ENCODE measurements around the gene CLN6. TPM values are rescaled to one million over a fixed set of nuclear protein-coding genes. Genes with fewer than 3 reads are reported as not detected.

The CLN6 gene
- total RNA-seq, 1 donor from 2014 or later, result 37.5 TPM

DNA sequence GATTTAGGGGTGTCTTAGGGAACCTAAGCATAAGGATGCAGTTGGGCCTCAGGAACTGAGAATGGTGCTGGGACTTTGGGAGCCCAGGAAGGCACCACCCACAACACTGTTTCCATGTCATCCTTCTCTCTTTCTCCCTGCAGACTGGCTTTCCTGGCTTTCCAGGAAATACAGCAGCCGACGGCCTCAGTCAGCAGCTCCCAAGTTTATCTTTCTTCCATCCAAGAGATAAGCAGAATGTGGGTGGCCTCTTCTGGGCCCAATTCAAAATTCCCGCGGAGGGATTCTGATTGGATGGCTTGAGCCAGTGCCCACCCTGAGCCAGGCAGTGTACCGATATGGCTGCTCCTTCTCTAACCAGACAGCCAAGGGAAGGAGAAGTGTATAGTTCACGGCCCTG lies 4.5 kb upstream of the CLN6 start:
- H3K4me3 Mint-ChIP-seq, result no peak overlapping the region
- no peaks in the 10 kb centered on the region for H3K27me3 Mint-ChIP-seq
- peaks cover 16% of the 10 kb centered on the region for H3K4me1 Mint-ChIP-seq
- no peak for DNase-seq
- POLR2A ChIA-PET, result no interaction called here
- peaks cover 3% of the 10 kb centered on the region for H3K36me3 Mint-ChIP-seq (ENCODE audit: low read depth)
- CTCF ChIA-PET, result no interaction called here
- TF ChIP-seq CTCF (IDR thresholded peaks at IDR 0.05), result no peak
- H3K27ac Mint-ChIP-seq, result no peak overlapping the region
- H3K9me3 Mint-ChIP-seq, result no peaks in the 10 kb centered on the region
- ATAC-seq (ENCODE audit: low read depth), result no peak
- intact Hi-C loops (cut with micrococcal nuclease), result no loop called here

DNA sequence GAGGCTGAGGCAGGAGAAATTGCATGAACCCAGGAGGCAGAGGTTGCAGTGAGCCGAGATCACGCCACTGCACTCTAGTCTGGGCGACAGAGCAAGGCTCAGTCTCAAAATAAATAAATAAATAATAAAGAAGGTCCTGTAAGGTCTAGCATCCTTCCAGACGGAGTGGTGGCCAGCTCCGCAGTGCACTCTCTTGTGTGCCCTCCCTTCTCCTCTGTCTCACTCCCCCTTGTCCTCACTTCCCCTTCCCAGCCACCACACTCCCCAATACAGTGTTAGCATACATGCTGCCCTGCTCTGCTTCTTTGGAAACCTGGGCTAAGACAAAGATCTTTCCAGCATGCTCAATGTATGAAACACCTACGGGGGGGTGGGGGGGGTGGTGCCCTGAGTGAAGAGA lies 3.4 kb upstream of the CLN6 start:
- CTCF ChIA-PET, result no interaction called here
- ATAC-seq (ENCODE audit: low read depth), result no peak

GRCh38 chr15:68232449-68232848 lies 2.9 kb upstream of the CLN6 start:
- CTCF ChIA-PET, result interaction anchor here (0.7 kb wide), 1 partner anchor 166 kb away, joined by 3 read pairs; no protein-coding TSS in a partner anchor
- Mint-ChIP-seq H3K9me3 (no peaks in the 10 kb centered on the region), H3K4me3 (no peak overlapping the region), H3K27ac (no peak overlapping the region), H3K36me3 (ENCODE audit: low read depth) (peaks cover 3% of the 10 kb centered on the region), H3K27me3 (no peaks in the 10 kb centered on the region), H3K4me1 (peaks cover 30% of the 10 kb centered on the region)
- no peak for ATAC-seq (ENCODE audit: low read depth)
- no peak for TF ChIP-seq CTCF (IDR thresholded peaks at IDR 0.05)
- no peak for DNase-seq
- POLR2A ChIA-PET, result interaction anchor here (0.7 to 1.8 kb wide), 2 partner anchors 45 to 587 kb away, joined by 4 to 11 read pairs; partner anchors contain the start of gene FEM1B
- intact Hi-C loops (cut with micrococcal nuclease), result no loop called here

More for the DNA sequence above, 3.4 kb upstream of the CLN6 start:
- Mint-ChIP-seq H3K9me3 (no peaks in the 10 kb centered on the region), H3K4me3 (no peak overlapping the region), H3K4me1 (peaks cover 26% of the 10 kb centered on the region), H3K36me3 (ENCODE audit: low read depth) (peaks cover 3% of the 10 kb centered on the region), H3K27me3 (no peaks in the 10 kb centered on the region), H3K27ac (no peak overlapping the region)
- POLR2A ChIA-PET, result interaction anchor here (1.8 kb wide), 1 partner anchor 44 kb away, joined by 11 read pairs; the partner anchor contains the start of gene FEM1B
- DNase-seq, result no peak
- intact Hi-C loops (cut with micrococcal nuclease), result no loop called here
- TF ChIP-seq CTCF (IDR thresholded peaks at IDR 0.05), result no peak

- peaks cover 38% of the 10 kb centered on the region for H3K4me1 Mint-ChIP-seq
- no peak overlapping the region for H3K27ac Mint-ChIP-seq
- ChIA-PET POLR2A (interaction anchor here (1.6 to 1.8 kb wide), 2 partner anchors 21 to 46 kb away, joined by 3 to 11 read pairs; partner anchors contain the start of gene FEM1B), CTCF (interaction anchor here (0.7 to 2.5 kb wide), 2 partner anchors 22 to 165 kb away, joined by 3 to 8 read pairs; no protein-coding TSS in a partner anchor)
- no peak for TF ChIP-seq CTCF (IDR thresholded peaks at IDR 0.05)
- no peaks in the 10 kb centered on the region for H3K27me3 Mint-ChIP-seq
- intact Hi-C loops (cut with micrococcal nuclease), result no loop called here
- peaks cover 3% of the 10 kb centered on the region for H3K36me3 Mint-ChIP-seq (ENCODE audit: low read depth)
- H3K9me3 Mint-ChIP-seq, result no peaks in the 10 kb centered on the region
- DNase-seq (no peak), ATAC-seq (ENCODE audit: low read depth) (no peak)
- peak overlapping the region; percentile 92 for H3K4me3 Mint-ChIP-seq
Measured at GRCh38 chr15:68231102-68231818, 1.7 kb upstream of the CLN6 start.

All from activated B cell treated with CpG ODN at 0.5 μM for 24 hours (primary cell).